CD4-positive, alpha-beta T cell treated with Interferon gamma for 1 hour (primary cell): Measurements from ENCODE around the gene CREM.

ENCODE experiments used
- DNase-seq: peaks from one replicate; pipeline ENCODE4 v3.0.0-alpha.2; 2020

The CREM gene

GRCh38 chr10:35136263-35136815 is 9.7 kb downstream of the CREM start:
- DNase-seq: peak; percentile 38

DNA sequence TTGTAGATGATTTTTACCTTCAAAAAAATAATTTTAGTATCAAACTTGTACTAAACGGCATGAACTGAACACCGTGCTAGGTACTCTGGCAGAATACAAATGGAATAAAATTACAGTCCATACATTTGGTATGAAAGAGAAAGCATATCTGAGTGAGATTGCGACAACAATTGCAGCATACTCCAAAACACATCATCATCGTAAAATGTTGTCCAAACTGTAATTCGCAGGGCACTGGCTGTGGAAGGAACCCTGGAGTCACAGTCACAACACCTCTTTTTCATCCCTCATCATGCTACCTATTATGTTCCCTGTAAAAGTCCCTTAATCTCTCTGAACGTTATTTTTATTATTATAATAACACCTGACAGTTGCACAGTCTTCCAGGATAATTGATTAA is 13.5 kb downstream of the CREM start:
- no peak for DNase-seq

DNA sequence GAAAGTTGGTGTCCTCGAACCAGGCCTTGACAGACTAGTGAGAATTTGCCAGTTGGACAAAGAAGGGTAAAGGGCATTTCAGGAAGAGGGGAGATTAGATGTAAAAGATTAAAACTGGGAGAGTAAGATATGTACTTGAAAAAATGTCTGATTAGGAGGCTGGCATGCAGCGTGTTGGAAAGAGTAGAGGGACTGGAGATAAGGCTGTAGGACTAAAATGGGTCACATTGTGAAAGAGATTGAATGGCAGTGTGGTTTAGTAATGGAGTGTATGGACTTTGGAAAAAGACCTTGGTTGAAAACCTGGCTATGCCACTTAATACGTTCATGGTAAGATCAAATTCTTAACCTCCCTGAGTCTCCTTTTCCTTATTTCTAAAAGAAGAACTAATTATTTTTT is 14.1 kb downstream of the CREM start:
- no peak for DNase-seq

DNA sequence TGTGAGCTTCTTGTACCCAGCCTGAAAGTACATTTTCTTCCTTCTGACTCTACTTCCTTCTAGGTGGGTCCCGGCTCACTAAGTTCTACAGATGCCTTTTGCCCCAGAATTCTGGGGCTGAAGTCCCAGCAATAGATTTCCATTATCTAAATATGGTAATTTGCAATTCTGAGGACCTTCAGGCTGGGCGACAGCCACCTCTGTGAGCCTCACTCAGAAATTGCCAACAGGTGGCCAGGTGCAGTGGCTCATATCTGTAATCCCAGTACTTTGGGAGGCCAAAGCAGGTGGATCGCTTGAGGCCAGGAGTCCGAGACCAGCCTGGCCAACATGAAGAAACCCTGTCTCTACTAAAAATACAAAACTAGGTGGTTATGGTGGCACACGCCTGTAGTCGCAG is 23.7 kb downstream of the CREM start:
- DNase-seq: no peak

DNA sequence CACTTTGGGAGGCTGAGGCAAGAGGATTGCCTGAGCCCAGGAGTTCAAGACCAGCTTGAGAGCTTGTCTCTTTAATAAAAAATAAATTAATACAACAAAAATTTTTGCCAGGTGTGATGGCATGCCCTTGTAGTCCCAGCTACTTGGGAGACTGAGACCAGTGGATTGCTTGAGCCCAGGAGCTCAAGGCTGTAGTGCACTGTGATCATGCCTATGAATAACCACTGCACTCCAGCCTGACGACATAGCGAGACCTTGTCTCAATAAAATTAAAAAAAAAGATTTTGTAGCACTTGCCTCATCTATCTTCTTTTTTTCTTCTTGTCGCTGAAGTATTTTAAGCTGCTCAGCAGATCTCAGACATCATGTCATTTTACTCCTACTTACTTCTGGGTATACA is 26.3 kb downstream of the CREM start:
- DNase-seq: no peak

DNA sequence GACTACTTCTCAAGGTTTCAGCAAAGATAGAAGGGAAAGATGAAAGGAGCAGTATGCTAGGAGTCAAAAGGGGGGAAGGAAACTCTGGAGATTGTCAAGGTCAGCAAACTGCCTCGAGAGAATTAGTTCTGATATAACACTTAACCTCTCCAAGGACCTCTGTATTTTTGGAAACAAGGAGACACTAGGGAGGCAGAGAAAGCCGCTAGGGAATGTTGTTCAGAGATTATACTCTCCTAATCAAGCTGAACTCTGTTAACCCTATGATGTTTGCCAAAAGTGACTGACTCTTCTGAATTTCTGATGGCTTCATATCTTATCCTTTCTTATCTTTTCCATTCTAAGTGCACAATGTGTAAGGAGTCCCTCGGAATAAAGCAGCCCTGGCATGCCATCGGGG is 27.1 kb downstream of the CREM start:
- no peak for DNase-seq

GRCh38 chr10:35160743-35161142 is 34.1 kb downstream of the CREM start:
- DNase-seq: no peak

GRCh38 chr10:35161906-35162305 is 35.3 kb downstream of the CREM start:
- no peak for DNase-seq

DNA sequence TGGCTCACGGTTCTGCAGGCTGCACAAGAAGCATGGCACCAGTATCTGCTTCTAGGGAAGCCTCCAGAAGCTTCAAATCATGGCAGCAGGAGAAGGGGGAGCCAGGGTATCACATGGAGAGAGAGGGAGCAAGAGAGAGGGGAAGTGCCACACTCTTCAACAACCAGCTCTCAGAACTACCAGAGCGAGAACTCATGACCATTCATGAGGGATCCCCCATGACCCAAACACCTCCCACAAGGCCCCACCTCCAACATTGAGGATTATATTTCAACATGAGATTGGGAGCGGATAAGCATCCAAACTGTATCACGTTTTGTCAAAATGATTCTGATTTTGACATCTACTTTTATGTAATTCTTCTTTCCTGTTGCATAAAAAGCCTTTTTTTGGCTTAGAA is 38.5 kb downstream of the CREM start:
- DNase-seq: no peak

- DNase-seq: no peak
These were observed 39.2 kb downstream of the CREM start for GRCh38 chr10:35165811-35166210.

DNA sequence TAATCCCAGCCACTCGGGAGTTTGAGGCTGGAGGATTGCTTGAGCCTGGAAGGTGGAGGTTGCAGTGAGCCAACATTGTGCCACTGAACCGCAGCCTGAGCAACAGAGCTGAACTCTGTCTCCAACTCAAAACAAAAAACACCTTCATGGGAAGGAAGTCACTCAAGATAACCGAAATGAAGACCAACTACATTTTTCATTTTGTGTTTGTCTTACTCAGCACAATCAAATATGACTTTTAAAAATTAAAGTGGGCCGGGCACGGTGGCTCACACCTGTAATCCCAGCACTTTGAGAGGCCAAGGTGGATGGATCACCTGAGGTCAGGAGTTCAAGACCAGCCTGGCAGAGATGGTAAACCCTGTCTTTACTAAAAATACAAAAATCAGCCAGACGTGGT is 40.0 kb downstream of the CREM start:
- no peak for DNase-seq

DNA sequence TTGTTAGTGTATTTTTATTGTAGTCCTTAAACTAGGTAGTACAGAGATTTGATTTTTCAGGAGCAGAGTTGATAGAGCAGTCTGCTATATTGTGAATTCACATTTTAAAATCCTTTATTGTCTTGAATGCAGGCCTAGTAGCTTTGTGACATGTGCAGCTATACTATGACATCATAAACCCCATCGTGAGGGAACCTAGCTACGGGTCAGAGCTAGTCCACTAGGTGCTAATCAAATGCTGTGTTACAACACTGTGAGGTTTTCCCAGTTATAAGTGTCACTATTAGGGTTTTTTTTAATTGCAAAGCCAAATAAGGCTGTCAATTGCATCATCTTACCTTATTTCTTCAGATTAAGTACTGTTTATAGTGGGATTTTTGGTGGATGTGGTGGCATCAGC is 40.7 kb downstream of the CREM start:
- no peak for DNase-seq

GRCh38 chr10:35172146-35172545 is 45.5 kb downstream of the CREM start:
- no peak for DNase-seq

DNA sequence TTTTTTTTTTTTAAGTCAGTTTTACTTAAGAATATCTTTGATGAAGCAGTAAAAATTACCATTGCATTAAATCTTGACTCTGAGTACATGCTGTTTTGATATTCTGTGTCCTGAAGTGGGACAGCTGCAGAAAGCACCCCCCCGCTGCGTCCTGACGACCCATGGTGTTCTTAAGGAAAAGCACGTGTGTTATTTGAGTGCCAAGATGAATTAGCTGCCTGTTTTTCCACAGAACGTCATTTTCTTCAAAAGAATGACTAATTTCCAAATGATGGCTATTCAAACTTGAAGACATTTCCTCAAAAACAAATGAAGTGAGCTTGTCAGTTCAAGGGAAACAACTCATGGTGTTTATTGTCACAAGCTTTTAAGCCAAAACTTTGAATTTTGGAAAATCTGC is 45.9 kb downstream of the CREM start:
- DNase-seq: no peak

DNA sequence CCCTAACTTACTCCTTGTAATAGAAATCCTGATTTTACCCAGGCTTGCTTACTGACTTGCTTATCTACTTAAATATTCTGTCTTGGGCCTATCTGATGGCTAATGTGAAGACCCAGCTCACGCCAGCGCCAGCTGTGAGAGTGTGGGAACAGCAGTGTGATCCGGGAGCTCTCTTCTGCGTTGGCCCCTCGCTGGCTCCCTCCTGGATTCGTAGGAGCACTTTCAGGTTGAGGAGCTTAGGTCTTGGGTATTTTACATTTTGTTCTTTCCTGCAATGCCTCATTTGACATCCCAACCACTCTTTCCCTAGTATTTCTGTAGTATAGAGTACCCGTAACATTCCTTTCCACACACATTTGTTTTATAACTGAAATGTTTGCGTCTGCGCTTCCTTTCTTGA is 51.7 kb downstream of the CREM start:
- no peak for DNase-seq

GRCh38 chr10:35182631-35183510 is 56.2 kb downstream of the CREM start:
- DNase-seq: no peak

DNA sequence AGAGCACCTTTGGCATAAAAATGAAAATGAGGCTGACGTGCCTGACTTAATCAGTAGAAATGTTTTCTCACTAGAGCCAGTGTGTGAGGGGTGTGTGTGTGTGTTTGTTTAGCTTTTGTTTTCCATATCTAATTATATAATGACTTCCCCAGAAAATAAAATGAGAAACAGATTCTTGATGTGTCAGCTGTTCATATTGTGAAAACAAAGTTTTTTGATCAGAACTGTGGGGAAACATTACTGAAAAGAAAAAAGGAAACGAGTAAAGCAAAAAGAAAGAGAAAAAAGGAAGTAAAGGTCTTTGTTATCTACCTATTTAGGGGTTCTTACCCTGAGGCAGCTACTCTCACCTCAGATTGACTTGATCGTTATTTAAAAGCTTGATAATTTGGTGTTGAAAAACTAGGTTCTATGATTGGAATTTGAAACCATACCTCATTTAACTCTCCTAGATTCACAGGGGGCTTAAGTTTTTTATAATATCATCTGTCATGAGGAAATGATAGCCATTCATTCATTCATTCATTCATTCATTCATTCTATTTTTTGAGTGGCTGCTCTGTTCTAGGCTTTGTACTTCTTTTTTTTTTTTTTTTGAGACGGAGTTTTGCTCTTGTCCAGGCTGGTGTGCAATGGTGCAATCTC is 58.0 kb downstream of the CREM start:
- DNase-seq: no peak

GRCh38 chr10:35185260-35186034 is 58.8 kb downstream of the CREM start:
- DNase-seq: no peak

- DNase-seq: no peak
These were observed 62.3 kb downstream of the CREM start for GRCh38 chr10:35188954-35189353.

- no peak for DNase-seq
These were observed 64.9 kb downstream of the CREM start for GRCh38 chr10:35191523-35191922.

- no peak for DNase-seq
These were observed 66.1 kb downstream of the CREM start for GRCh38 chr10:35192645-35193249.

DNA sequence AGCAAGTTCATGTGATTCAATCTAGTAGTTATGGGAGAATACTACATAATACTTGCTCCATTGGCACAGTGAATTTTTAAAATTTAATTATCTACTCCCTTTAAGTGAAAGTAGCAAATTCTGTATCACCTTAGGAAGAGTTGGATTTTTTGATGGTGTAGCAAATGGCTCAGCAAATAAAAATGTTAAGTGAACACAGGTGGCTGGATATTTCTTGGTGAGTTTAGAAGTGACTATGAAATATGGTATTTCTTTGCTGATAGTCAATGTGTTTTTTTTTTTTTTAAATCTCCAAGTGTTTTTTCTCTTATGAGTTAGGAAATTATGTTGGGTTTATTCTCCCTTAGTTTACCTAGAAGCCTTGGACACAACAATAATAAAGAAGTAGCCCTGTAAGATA is 67.8 kb downstream of the CREM start:
- DNase-seq: no peak

- peak; percentile 72 for DNase-seq
These were observed 68.3 kb downstream of the CREM start for GRCh38 chr10:35194906-35195305.
